GM12873 (cell line): Measurements from ENCODE around the gene CSTB.

ENCODE experiments used
- CTCF ChIP-seq: IDR thresholded peaks from 2 replicates; pipeline ENCODE4 v1.5.1; 2012; ENCODE audit warnings: low read depth, mild to moderate bottlenecking, moderate library complexity, low read length, control low read depth; ENCODE audit not compliant: insufficient read depth; ENCODE audit errors: missing control alignments

Gene CSTB

DNA sequence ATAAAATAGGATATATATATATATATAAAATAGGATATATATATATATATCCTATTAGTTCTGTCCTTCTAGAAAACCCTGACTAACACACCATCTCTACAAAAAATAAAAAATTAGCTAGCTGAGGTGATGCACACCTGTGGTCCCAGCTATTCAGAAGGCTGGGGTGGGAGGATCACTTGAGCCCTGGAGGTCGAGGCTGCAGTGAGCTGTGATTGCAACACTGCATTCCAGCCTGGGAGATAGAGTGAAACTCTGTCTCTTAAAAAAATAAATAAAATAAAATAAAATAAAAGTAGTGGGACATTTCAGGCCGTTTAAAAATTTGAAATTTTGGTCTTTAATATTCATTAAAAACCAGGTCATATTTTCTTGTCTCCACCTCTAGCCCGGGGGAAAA lies 9.0 kb upstream of the CSTB start:
- TF ChIP-seq CTCF = no peak

- no peak for TF ChIP-seq CTCF
Measured at GRCh38 chr21:43783098-43783700, 7.1 kb upstream of the CSTB start.

- TF ChIP-seq CTCF = no peak
Measured at GRCh38 chr21:43782431-43783097, 6.5 kb upstream of the CSTB start.

DNA sequence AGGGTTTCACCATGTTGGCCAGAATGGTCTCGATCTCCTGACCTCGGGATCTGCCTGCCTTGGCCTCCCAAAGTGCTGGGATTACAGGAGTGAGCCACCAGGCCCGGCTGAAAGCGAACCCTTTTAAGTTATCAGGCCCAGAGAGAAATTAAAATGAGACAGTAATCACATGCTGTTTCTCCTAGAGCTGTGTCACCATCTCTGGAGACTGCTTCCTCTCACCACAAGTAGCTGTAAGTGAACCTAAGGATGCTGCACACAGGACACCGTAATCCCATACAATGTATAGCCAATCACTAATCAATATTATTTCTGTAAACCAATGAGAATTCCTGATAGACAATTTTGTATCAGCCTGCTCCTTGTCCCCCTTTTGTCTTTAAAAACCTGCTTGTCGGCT lies 5.7 kb upstream of the CSTB start:
- TF ChIP-seq CTCF = no peak

DNA sequence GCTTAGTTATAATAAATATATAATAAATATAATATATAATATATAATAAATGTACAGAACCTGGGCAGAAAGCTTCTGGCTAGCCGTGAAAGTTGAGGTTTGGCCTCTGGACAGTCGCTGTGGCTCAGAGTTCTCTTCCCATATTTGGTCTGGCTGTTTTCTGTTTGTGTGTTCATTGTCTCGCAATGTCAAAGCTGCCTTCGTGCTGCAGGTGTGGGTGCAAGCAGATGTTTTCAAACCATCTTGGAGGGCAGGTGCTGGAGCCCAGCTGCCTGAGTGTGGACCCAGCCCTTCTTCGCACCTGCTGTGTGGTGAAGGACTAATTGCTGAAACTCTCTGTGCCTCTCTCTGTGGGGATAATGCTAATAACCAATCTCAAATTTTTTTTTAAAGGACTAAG lies 3.6 kb upstream of the CSTB start:
- no peak for TF ChIP-seq CTCF

GRCh38 chr21:43778469-43779335 lies 2.6 kb upstream of the CSTB start:
- no peak for TF ChIP-seq CTCF

DNA sequence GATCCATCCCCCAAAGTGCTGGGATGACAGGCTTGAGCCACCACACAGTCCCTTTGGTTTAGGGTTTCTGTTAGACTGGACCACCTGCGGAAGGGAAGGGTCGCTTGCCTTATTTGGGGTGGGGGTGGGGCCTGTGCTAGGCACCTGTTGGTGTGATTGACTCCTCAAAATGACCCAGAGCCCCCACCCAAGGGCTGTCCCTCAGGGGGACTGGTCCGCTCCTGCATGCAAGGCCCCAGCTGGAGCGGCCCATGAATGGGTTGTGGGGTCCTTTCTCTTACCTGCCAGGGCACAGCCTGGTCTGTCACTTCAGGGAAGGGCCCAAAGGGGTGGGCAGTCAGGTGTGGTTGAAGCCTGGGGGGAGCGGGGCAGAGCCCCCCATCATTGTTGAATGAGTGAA lies 1.8 kb upstream of the CSTB start:
- TF ChIP-seq CTCF = no peak
